Measurements from ENCODE around the gene ZNG1A.
"Not testable (repeated sequence)": the region's sequence is repeated elsewhere in the genome, so short reads cannot be mapped to it uniquely, and the experiment has no call there.

GRCh38 chr9:94992-95391 is 83.9 kb downstream of the ZNG1A start:
- TF ChIP-seq CTCF, POLR2A, POLR2AphosphoS5 (IDR thresholded peaks at IDR 0.05): not testable (repeated sequence)
